HCT116 (cell line): ENCODE data around the gene APPL2. TPM values are rescaled to one million over a fixed set of nuclear protein-coding genes. Genes with fewer than 3 reads are reported as not detected.
"Not testable (repeated sequence)": the region's sequence is repeated elsewhere in the genome, so short reads cannot be mapped to it uniquely, and the experiment has no call there.

Source experiments
- ATAC-seq: fragments of 200-7000 bp; cut with Tn5 transposase; 2 replicates; pipeline ENCODE4 v1.9.1; 2020; ENCODE audit warnings: mild to moderate bottlenecking, moderate library complexity
- BruUV-seq: library from RNA; stranded (reverse); fragments of 400-500 nt; replicated peaks from 2 replicates; lab custom pipeline; 2021; lab: Mats Ljungman, UMichigan
- CTCF ChIA-PET: fragments of 300-600 bp; sonication (Branson Sonifier 250); formaldehyde crosslinking; loops from one replicate; lab custom pipeline; 2021; ENCODE audit warnings: antibody characterized with exemption; lab: Charles Lee
- POLR2A ChIA-PET: fragments of 300-600, 350-600 bp; sonication (Branson Sonifier 250); formaldehyde crosslinking; loops from one replicate; lab custom pipeline; 2021; ENCODE audit warnings: antibody characterized with exemption; lab: Charles Lee
- RAD21 ChIA-PET, 2 experiments: fragments of 300-600 bp; sonication (Branson Sonifier 250); formaldehyde crosslinking; loops; one replicate each; lab custom pipeline; 2023; ENCODE audit warnings: low total read pairs in 2 of 2; ENCODE audit not compliant: uncharacterized antibody in 2 of 2, unreplicated experiment in 2 of 2, low non-redundant PET in 1 of 2; lab: Charles Lee
- DNase-seq: peaks from one replicate; pipeline ENCODE4 v3.0.0-alpha.2; 2010; ENCODE audit warnings: low read depth, low spot score
- H2AFZ ChIP-seq: fragments of 200-600 bp; shearing (Covaris generic), sonication (generic); 2 replicates; pipeline ENCODE4 v1.6.1; 2017; ENCODE audit warnings: low read depth, mixed run types, mixed read lengths, antibody characterized with exemption, low read length; ENCODE audit not compliant: poor library complexity, severe bottlenecking
- H3K27ac ChIP-seq: 2 replicates; pipeline ENCODE4 v1.5.1; 2012; ENCODE audit warnings: low read depth, low read length
- H3K27me3 ChIP-seq: fragments of 200-600 bp; sonication (generic); 2 replicates; pipeline ENCODE4 v1.6.1; 2016; ENCODE audit warnings: mixed run types, low read length, mixed read lengths; ENCODE audit not compliant: insufficient read depth
- H3K36me3 ChIP-seq, 2 experiments: fragments of 200-500 bp in 1 of 2; fragments of 200-600 bp in 1 of 2; sonication (Bioruptor generic) in 1 of 2; sonication (generic) in 1 of 2; 2 replicates each; pipeline versions ENCODE4 v1.5.1 to v1.6.1; 2014 to 2016; ENCODE audit warnings: low read length in 2 of 2, inconsistent platforms in 1 of 2, mixed read lengths in 1 of 2, mixed run types in 1 of 2; ENCODE audit not compliant: insufficient read depth in 2 of 2, control insufficient read depth in 1 of 2
- H3K4me1 ChIP-seq, 2 experiments: fragments of 200-600 bp in 1 of 2; sonication (generic) in 1 of 2; 2 replicates each; pipeline versions ENCODE4 v1.5.1 to v1.6.1; 2012 to 2017; ENCODE audit warnings: low read length in 2 of 2, inconsistent platforms in 1 of 2, mild to moderate bottlenecking in 1 of 2, mixed read lengths in 1 of 2, mixed run types in 1 of 2, moderate library complexity in 1 of 2; ENCODE audit not compliant: insufficient read depth in 2 of 2, control insufficient read depth in 1 of 2
- H3K4me2 ChIP-seq: fragments of 200-600 bp; sonication (generic); 2 replicates; pipeline ENCODE4 v1.6.1; 2017; ENCODE audit warnings: mixed run types, low read length, mixed read lengths
- H3K4me3 ChIP-seq, 2 experiments: fragments of 200-600 bp in 1 of 2; sonication (generic) in 1 of 2; replicated peaks in 1 of 2; 2 replicates each; pipeline ENCODE4 v1.5.1; 2011 to 2016; ENCODE audit warnings: low read length in 2 of 2, control low read depth in 1 of 2, low read depth in 1 of 2, mild to moderate bottlenecking in 1 of 2, mixed read lengths in 1 of 2, mixed run types in 1 of 2
- H3K79me2 ChIP-seq: fragments of 200-600 bp; sonication (generic); 2 replicates; pipeline ENCODE4 v1.6.1; 2017; ENCODE audit warnings: mild to moderate bottlenecking, mixed run types, low read length, moderate library complexity, mixed read lengths; ENCODE audit not compliant: insufficient read depth
- H3K9ac ChIP-seq: fragments of 200-600 bp; sonication (generic); 2 replicates; pipeline ENCODE4 v1.6.1; 2016; ENCODE audit warnings: low read length, mixed read lengths
- H3K9me2 ChIP-seq: fragments of 200-600 bp; sonication (generic), shearing (Covaris generic); 2 replicates; pipeline ENCODE4 v1.6.1; 2017; ENCODE audit warnings: mixed run types, mild to moderate bottlenecking, moderate library complexity; ENCODE audit not compliant: insufficient read depth
- H3K9me3 ChIP-seq, 2 experiments: fragments of 200-500 bp in 1 of 2; fragments of 200-600 bp in 1 of 2; sonication (Bioruptor generic) in 1 of 2; sonication (generic) in 1 of 2; 2 replicates each; pipeline ENCODE4 v1.6.1; 2014 to 2017; ENCODE audit warnings: low read length in 2 of 2, mixed read lengths in 2 of 2, inconsistent platforms in 1 of 2, low read depth in 1 of 2, mild to moderate bottlenecking in 1 of 2, mixed run types in 1 of 2, moderate library complexity in 1 of 2; ENCODE audit not compliant: control insufficient read depth in 1 of 2, insufficient read depth in 1 of 2
- H4K20me1 ChIP-seq: fragments of 200-600 bp; sonication (generic), shearing (Covaris generic); 2 replicates; pipeline ENCODE4 v1.6.1; 2017; ENCODE audit warnings: mixed run types, mild to moderate bottlenecking, moderate library complexity; ENCODE audit not compliant: insufficient read depth
- CBX3 ChIP-seq: IDR thresholded peaks from 2 replicates; pipeline ENCODE4 v1.6.1; 2012; ENCODE audit warnings: low read depth
- CEBPB ChIP-seq: IDR thresholded peaks from 2 replicates; pipeline ENCODE4 v1.6.1; 2012; ENCODE audit warnings: low read depth
- EGR1 ChIP-seq: IDR thresholded peaks from 2 replicates; pipeline ENCODE4 v1.6.1; 2012; ENCODE audit warnings: low read depth
- ELF1 ChIP-seq: IDR thresholded peaks from 2 replicates; pipeline ENCODE4 v1.6.1; 2012; ENCODE audit warnings: low read depth, borderline replicate concordance
- EZH2 ChIP-seq: fragments of 200-600 bp; sonication (generic); IDR thresholded peaks from 2 replicates; pipeline ENCODE4 v1.6.1; 2017; ENCODE audit warnings: antibody characterized with exemption, mixed run types
- JUND ChIP-seq: IDR thresholded peaks from 2 replicates; pipeline ENCODE4 v1.6.1; 2012
- POLR2AphosphoS5 ChIP-seq: IDR thresholded peaks from 2 replicates; pipeline ENCODE4 v1.6.1; 2011; ENCODE audit warnings: mild to moderate bottlenecking, low read depth, low read length, moderate library complexity
- RAD21 ChIP-seq: IDR thresholded peaks from 2 replicates; pipeline ENCODE4 v1.6.1; 2012; ENCODE audit warnings: low read depth, mild to moderate bottlenecking
- SIN3A ChIP-seq: IDR thresholded peaks from 2 replicates; pipeline ENCODE4 v1.6.1; 2012; ENCODE audit warnings: low read depth
- SRF ChIP-seq: IDR thresholded peaks from 2 replicates; pipeline ENCODE4 v1.6.1; 2012; ENCODE audit warnings: low read depth
- YY1 ChIP-seq: IDR thresholded peaks from 2 replicates; pipeline ENCODE4 v1.6.1; 2011; ENCODE audit warnings: low read length, low read depth, moderate library complexity, mild to moderate bottlenecking; ENCODE audit not compliant: insufficient replicate concordance; ENCODE audit errors: extremely low read depth
- ZNF274 ChIP-seq: fragments of 200-500 bp; sonication (Bioruptor generic); IDR thresholded peaks from 2 replicates; pipeline ENCODE4 v1.6.1; 2014; ENCODE audit warnings: mild to moderate bottlenecking, low read depth, low read length, inconsistent platforms
- intact Hi-C: fragments of 100-400 bp; cut with micrococcal nuclease; formaldehyde crosslinking; loops from 2 replicates; pipeline ENCODE4 v1.10.0; 2022
- total RNA-seq: library from RNA; stranded (reverse); gene quantifications from one replicate; pipeline ENCODE4 v1.2.1, GENCODE V29; 2021; ENCODE audit not compliant: unreplicated experiment
- TF ChIP-seq, protein P1 (sequence below): IDR thresholded peaks from 2 replicates; pipeline ENCODE4 v1.6.1; 2012
- TF ChIP-seq, protein P2 (sequence below): IDR thresholded peaks from 2 replicates; pipeline ENCODE4 v1.6.1; 2011; ENCODE audit warnings: mild to moderate bottlenecking, low read length, moderate library complexity; ENCODE audit not compliant: insufficient replicate concordance; ENCODE audit errors: extremely low read depth
- TF ChIP-seq, protein P3 (sequence below): IDR thresholded peaks from 2 replicates; pipeline ENCODE4 v1.6.1; 2012; ENCODE audit warnings: low read depth

Gene APPL2
- total RNA-seq, 1 experiment from 2014 or later = 22.6 TPM

DNA sequence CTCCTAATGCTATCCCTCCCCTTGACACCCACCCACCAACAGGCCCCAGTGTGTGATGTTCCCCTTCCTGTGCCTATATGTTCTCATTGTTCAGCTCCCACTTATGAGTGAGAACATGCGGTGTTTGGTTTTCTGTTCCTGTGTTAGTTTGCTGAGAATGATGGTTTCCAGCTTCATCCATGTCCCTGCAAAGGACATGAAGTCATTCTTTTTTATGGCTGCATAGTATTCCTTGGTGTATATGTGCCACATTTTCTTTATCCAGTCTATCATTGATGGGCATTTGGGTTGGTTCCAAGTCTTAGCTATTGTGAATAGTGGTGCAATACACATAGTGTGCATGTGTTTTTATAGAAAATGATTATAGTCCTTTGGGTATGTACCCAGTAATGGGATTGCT is 56.9 kb downstream of the APPL2 start:
- RAD21 ChIA-PET, H3K36me3 ChIP-seq, ATAC-seq: not testable (repeated sequence)

DNA sequence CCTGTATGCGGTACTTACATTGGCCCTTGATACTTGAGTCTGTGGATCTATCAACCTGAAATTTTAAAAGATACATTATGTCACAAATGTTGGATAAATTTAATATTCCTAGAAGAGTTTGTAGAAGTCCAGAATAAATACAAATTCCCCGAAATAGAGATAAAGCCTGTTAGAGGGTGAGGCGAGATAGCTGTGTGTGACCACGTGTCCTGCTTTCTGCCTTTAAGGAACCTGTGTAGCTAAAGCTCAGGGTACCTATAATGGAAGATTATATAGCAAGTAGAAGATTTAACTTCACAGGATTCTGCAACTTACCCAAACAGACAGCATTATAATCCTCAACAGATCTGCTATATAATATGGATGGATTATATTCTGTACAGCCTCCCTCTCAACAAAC is 58.8 kb downstream of the APPL2 start:
- Histone ChIP-seq H3K4me1 (no peaks in the 10 kb centered on the region), H3K79me2 (no peaks in the 10 kb centered on the region), H3K9me3 (no peaks in the 10 kb centered on the region), H3K9me2 (no peaks in the 10 kb centered on the region), H3K9ac (no peak overlapping the region), H3K36me3 (no peaks in the 10 kb centered on the region; a peak in 1 of 4 replicates), H4K20me1 (no peaks in the 10 kb centered on the region), H3K27ac (no peak overlapping the region), H2AFZ (no peak overlapping the region), H3K4me2 (no peak overlapping the region), H3K27me3 (no peaks in the 10 kb centered on the region), H3K4me3 (no peak overlapping the region)
- no peak for TF ChIP-seq CEBPB
- TF ChIP-seq ELF1 = no peak
- no peak for TF ChIP-seq SIN3A
- no peak for TF ChIP-seq SRF
- no peak for TF ChIP-seq CBX3
- no peak for TF ChIP-seq EZH2
- TF ChIP-seq, protein P1, sequence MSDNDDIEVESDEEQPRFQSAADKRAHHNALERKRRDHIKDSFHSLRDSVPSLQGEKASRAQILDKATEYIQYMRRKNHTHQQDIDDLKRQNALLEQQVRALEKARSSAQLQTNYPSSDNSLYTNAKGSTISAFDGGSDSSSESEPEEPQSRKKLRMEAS = no peak
- no peak for TF ChIP-seq POLR2AphosphoS5
- no peak for TF ChIP-seq ZNF274
- no peak for TF ChIP-seq EGR1
- TF ChIP-seq, protein P2, sequence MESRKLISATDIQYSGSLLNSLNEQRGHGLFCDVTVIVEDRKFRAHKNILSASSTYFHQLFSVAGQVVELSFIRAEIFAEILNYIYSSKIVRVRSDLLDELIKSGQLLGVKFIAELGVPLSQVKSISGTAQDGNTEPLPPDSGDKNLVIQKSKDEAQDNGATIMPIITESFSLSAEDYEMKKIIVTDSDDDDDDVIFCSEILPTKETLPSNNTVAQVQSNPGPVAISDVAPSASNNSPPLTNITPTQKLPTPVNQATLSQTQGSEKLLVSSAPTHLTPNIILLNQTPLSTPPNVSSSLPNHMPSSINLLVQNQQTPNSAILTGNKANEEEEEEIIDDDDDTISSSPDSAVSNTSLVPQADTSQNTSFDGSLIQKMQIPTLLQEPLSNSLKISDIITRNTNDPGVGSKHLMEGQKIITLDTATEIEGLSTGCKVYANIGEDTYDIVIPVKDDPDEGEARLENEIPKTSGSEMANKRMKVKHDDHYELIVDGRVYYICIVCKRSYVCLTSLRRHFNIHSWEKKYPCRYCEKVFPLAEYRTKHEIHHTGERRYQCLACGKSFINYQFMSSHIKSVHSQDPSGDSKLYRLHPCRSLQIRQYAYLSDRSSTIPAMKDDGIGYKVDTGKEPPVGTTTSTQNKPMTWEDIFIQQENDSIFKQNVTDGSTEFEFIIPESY = no peak
- no peak for TF ChIP-seq RAD21
- TF ChIP-seq YY1 = no peak
- TF ChIP-seq, protein P3, sequence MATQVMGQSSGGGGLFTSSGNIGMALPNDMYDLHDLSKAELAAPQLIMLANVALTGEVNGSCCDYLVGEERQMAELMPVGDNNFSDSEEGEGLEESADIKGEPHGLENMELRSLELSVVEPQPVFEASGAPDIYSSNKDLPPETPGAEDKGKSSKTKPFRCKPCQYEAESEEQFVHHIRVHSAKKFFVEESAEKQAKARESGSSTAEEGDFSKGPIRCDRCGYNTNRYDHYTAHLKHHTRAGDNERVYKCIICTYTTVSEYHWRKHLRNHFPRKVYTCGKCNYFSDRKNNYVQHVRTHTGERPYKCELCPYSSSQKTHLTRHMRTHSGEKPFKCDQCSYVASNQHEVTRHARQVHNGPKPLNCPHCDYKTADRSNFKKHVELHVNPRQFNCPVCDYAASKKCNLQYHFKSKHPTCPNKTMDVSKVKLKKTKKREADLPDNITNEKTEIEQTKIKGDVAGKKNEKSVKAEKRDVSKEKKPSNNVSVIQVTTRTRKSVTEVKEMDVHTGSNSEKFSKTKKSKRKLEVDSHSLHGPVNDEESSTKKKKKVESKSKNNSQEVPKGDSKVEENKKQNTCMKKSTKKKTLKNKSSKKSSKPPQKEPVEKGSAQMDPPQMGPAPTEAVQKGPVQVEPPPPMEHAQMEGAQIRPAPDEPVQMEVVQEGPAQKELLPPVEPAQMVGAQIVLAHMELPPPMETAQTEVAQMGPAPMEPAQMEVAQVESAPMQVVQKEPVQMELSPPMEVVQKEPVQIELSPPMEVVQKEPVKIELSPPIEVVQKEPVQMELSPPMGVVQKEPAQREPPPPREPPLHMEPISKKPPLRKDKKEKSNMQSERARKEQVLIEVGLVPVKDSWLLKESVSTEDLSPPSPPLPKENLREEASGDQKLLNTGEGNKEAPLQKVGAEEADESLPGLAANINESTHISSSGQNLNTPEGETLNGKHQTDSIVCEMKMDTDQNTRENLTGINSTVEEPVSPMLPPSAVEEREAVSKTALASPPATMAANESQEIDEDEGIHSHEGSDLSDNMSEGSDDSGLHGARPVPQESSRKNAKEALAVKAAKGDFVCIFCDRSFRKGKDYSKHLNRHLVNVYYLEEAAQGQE = no peak
- no peak for TF ChIP-seq JUND
- DNase-seq = no peak
- intact Hi-C loops = no loop called here
- no TSS peak for BruUV-seq
- CTCF ChIA-PET = no interaction called here
- ATAC-seq = no peak
- RAD21 ChIA-PET = no interaction called here
- POLR2A ChIA-PET = no interaction called here

More for the DNA sequence above, 56.9 kb downstream of the APPL2 start:
- H3K4me2 ChIP-seq, BruUV-seq, H3K4me3 ChIP-seq, H3K9me2 ChIP-seq, H4K20me1 ChIP-seq, DNase-seq, CTCF ChIA-PET, H3K27me3 ChIP-seq, intact Hi-C loops, H3K79me2 ChIP-seq, H3K4me1 ChIP-seq, H3K27ac ChIP-seq, H3K9me3 ChIP-seq, H2AFZ ChIP-seq, H3K9ac ChIP-seq, POLR2A ChIA-PET: not testable (repeated sequence)
